HG03520 (cell line): ENCODE measurements around the gene VWA5A.
"Not testable (repeated sequence)": the region's sequence is repeated elsewhere in the genome, so short reads cannot be mapped to it uniquely, and the experiment has no call there.

Experiments
- ATAC-seq: cut with Tn5 transposase; IDR thresholded peaks from one replicate; pipeline ENCODE4 v1.9.1; 2021; ENCODE audit warnings: mild to moderate bottlenecking, moderate library complexity; ENCODE audit not compliant: unreplicated experiment

VWA5A gene

DNA sequence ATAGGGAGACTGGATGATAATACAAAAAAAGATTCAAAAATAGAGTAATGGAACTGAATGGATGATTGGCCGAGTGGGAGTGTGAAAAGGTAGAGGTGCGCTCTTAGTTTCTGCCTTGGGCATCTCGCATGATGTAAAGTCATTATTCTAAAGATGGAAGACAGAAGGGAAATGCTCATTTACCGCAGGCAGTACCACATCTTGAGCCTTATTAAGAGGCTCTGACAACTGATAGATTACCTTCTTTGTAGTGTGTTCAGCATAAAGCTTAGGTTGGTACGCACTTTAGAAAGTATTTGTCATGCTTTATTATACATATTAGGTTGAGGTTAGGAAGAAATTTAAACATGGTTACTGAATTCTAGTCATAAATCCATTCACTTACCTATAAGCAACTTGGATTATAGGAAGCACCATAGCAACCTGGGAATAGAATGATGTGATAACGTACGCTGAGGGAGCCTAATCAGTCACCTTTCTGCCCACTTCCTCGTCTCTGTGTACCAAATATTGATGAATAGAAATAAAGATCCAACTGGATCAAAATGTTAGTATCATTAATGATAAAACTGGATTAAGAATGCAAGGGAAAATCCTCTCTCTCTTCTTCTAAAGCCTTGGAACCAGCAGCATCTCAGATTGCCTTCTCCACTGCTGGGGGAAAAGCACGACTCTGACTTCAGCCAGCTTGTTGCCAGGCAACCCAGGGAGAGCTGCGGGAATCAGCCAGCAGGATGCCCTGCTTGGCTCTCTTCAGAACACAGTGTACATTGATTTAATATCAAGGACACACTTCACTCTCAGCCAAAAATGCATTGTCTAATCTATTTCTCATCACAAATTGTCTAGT is 29.0 kb upstream of the VWA5A start:
- ATAC-seq = no peak

DNA sequence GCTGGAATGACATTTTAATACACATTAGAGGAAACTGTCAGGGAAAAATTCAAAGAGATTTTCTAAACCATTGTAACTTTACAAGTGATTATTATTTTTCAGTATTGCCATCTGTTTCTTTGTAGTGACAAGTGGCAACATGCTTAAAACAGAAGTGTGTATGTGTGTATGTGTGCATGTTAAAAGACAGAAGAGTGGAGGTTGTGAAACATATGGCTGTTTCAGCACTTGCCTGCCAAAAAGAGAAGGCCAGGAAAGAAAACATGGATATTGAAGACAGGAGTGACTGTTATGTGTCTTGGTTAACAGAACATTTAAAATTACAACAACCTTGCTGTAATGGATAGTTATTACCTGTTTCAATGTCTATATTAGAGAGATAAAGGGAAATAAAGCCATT is 24.3 kb upstream of the VWA5A start:
- no peak for ATAC-seq

DNA sequence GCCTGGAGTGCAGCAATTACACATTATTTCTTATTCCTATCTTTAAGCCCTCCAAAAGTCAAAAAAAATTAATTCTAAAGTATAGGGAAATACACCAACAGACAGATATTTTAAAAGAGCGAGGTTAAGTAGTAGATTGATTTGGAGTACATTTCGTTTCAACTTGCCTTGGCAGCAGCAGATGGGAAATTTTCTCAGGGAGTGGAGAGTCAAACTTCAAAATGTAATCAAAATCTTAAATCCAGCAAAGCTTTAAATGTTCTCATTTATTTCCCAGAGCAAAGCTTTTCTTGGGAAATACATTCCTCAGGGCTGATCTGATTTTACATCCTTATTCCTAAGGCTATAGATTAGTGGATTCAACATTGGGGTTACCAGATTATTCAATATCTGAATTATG is 21.9 kb upstream of the VWA5A start:
- no peak for ATAC-seq

DNA sequence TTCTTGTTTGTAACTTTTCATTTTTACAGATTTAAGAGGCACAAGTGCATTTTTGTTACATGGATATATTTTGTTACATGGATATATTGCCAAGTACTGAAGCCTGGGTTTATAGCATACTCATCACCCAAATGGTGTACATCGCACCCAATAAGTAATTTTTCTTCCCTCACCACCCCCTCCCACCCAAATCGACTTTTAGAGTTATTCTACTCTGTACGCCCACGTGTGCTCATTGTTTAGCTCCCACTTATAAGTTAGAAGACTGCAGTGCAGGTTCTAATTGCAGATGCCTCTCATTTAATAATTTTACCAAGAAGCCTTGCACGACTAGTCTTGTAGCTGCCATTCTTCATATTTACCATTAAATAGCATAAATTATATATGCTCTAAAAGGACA is 20.5 kb upstream of the VWA5A start:
- no peak for ATAC-seq

DNA sequence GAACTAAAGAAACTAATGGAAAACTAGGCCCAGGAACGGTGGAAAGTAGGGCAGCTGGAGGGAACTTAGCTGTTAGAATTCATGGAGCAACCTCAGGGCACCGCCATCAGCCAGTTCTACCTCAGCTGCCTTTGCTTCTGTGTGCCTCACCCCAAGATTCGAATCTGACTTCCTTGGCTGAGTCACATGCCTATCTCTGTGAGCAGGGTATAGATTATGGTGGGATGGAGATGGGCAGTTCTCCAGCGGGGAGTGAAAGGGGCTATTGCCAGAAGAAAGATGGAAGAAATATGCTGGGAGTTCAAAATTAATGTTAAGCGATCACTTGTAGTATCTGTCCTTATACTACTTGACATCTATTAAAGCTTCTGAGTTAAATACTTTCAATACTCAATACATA is 18.9 kb upstream of the VWA5A start:
- no peak for ATAC-seq

DNA sequence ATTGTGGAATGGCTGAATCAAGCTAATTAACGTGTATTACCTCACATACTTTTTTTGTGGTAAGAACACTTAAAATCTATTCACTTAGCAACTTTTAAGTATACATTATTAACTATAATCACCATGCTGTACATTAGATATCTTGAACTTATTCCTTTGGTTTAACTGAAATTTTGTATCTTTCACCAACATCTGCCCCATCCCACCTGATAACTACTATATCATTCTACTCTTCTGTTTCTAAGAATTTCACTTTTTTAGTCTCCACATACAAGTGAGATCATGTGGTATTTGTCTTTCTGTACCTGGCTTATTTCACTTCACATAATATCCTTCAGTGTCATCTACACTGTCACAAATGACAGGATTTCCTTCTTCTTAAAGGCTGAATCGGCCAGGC is 17.1 kb upstream of the VWA5A start:
- ATAC-seq = no peak

DNA sequence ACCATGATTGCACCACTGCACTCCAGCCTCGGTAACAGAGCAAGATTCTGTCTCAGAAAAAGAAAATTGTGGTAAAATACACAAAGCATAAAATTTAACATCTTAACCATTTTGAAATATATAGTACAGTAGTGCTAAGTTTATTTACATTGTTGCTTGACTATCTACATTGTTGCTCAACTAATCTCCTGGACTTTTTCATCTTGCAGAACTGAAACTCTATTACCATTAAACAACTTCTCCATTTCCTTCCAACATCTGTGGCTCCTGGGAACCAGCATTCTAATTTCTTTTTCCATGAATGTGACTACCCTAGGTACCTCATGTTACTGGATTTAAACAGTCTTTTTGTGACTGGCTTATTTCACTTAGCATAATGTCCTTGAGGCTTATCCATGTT is 13.5 kb upstream of the VWA5A start:
- ATAC-seq = no peak

DNA sequence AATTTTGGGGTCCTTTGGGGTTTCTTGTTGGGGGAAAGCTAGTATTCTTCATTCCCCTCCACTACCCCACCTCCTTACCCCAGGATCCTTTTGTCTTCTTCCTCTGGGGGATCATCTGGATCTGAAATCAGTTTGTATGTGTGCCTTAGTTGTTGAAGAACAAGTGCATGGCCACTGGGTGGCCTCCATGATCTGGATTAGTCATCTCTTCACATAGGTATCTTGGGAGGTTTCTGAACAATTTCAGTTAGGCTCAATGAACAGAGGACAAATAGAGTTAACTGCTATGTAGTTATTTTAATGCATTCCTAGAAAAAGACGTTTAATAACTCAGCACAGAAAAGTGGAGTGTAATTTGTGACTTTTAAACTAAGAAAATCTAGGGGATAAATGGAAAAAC is 7.1 kb upstream of the VWA5A start:
- ATAC-seq = peak; percentile 63

DNA sequence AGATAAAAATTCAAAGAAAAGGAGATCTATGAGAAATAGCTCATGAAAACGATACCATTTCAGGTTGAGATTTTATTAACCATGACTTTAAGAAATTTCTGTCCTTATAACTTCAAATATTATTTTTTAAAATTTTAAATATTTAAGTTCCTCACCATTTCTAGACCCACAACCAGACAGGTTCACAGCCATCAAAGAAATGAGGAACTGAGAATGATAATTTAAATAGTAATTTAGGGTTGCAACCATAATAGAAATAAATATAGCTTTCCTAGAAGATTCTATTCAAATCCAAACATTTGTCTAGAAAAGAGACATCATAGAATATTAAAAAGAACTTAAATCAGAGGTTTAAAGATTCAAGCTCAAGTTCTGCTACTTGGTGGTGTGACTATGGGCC is 5.9 kb upstream of the VWA5A start:
- ATAC-seq = no peak

DNA sequence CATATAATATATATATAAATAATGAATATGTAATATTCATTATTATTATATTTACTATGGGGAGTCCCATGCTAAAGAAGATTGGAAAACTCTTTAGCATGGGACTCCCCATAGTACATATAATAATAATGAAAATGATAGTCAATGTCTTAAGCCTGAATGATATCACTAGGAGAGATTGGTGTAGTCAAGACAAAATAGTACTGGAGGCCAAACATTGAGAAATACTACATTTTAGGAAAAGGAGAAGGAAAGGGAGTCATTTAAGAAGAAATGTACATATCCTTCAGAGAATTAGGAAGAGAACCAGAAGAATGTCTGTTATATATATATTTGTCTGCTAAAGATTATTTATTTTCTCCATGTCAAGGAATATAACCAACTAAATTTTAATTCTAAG is 5.0 kb upstream of the VWA5A start:
- no peak for ATAC-seq

DNA sequence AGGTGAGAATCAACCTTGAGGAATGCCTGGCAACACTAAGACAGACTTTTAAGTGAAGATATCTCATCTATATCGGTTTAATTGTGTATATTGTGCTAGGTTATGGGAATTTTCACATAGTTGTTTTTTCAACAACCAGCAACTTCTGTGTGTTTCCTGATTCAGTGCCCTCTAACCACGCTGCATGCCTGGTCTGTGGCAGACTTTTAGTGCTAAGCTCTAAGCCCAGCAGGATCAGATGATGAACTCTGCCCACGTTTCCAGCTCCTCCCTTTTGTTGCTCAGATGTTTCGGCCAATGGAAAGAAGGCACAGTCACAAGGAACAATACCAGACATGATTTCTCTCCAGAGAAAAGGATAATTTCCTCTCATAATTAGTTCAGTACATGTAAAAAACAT is 1.4 kb upstream of the VWA5A start:
- ATAC-seq = no peak

DNA sequence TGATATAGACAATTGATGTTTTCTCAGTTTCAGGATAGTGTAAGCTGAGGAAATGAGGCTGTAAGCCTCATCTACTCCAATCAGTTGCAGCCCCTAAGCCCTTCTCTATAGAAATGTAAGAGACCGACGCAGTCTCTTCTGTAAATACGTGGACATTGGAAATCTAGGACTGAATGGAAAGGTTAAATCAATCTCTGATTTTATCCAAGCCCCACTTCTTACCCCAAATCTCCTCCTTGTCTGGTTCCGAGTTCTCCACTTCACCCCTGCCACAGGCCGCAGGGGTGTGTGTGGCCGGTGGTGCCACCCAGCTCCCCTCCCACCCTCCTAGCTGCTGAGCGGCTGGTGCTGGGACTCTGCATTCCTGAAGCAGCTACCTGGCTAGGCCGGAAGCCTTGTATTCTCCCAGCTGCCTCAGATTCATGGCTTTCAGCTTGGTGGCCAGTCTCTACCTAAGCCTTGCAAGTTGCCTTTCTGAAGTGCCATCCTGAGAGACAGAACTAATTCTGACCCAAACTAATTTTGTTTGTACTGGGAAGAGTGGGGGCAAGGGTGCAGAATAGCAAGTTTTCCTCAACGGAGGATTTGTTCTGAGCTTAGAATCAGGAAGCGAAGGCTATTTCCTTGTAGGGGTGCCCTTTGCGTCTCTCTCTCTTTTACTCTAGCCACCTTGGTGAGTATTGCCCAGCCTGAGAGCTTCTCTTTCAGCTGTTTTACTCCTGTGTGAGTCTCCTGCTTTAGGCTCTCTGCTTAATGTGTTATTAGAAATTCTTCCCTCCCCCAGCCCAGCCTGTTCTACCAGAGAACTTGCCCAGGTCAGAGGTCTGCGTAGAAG is 749 bp downstream of the VWA5A start:
- ATAC-seq = no peak

DNA sequence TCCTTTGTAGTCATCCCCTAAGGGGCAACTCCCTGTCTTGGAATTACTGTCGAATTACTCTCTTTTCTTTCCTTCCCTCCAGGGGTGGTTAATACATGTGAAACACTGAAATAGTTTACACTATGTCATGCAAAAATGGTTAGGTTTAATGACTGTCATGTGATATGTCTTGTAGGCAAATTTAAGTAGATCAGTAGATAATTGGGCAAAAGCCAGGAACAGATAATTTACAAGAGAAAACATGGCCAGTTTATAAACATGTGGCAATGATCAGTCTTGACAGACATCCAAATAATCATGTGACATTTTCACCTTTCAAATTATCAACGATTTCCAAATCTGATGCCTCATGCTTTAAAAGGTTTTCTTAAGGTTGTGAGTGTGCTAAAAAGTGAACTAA is 3.9 kb downstream of the VWA5A start:
- no peak for ATAC-seq

DNA sequence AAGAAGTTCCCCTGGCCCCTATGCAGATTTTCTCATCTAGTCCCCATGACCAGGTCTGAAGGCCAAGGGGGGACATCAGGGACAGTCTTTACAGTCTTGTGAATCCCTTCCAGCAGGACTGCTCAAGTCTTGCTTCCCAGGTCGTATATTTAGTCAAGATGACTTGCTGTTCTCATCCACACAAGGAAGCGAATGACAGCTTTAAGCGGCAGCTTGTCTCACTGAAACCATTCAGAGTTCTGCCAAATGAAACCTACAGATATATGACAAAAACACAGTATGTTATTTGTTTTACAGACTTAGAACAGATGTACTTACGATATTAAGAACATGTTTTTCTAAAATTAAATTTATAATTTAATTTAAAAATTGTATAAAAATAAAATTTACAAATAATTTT is 5.6 kb downstream of the VWA5A start:
- ATAC-seq = no peak

DNA sequence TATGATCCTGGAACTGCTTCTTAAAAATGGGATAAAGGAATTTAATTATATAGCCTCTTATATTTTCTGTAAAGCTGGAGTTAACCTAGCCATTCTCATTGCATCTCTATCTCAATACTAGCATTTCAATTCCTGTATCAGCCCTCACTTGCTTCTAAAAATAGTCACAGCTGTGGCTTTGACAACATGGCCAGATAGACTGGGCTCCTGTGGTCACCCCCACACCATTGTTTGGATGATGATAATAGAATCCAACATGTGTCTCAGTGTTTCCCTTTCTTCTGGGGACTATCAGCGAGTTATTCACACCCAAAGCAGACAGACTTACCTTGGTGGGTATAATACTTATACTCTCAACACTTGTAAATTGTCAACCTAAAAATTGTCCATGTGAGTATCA is 6.9 kb downstream of the VWA5A start:
- no peak for ATAC-seq

DNA sequence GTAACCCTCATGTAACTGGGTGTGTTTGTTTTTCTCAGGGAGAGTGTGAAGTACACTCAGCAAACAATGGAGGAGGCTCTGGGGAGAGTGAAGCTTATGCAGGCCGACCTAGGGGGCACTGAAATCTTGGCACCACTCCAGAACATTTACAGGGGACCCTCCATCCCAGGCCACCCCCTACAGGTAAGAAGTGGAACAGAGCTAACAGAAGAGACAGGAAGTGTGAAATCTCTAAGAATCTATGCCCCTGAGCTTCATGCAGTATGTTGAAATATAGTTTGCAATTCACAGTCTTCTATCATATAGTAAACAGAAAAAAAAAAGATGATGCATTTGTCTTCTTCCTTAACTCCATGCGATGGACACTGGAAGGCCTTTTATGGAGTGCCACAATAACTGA is 8.4 kb downstream of the VWA5A start:
- ATAC-seq = no peak

DNA sequence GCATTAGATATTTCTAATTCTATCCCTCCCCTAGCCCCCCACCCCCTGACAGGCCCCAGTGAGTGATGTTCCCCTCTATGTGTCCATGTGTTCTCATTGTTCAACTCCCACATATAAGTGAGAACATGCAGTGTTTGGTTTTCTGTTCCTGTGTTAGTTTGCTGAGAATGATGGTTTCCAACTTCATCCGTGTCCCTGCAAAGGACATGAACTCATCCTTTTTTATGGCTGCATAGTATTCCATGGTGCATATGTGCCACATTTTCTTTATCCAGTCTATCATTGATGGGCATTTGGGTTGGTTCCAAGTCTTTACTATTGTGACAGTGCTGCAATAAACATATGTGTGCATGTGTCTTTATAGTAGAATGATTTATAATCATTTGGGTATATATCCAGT is 11.9 kb downstream of the VWA5A start:
- not testable (repeated sequence) for ATAC-seq

DNA sequence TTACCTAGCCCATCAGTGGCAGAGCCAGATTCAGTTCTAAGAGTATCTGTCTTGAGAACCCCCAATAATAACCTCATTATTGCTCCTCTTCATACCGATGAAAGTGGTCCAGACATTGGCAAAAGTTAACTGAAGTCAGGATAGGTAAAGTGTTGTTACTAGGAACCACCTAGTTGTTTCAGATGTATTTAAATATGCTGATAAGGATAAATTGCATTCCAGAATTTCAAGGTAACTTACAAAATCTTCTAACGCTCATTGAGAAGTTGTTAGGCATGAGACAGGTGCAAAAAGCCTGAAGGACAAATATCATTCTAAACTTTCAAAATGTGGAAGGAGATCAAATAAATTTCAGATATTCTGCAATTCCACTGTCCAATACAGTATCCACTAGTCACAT is 27.8 kb downstream of the VWA5A start:
- no peak for ATAC-seq

DNA sequence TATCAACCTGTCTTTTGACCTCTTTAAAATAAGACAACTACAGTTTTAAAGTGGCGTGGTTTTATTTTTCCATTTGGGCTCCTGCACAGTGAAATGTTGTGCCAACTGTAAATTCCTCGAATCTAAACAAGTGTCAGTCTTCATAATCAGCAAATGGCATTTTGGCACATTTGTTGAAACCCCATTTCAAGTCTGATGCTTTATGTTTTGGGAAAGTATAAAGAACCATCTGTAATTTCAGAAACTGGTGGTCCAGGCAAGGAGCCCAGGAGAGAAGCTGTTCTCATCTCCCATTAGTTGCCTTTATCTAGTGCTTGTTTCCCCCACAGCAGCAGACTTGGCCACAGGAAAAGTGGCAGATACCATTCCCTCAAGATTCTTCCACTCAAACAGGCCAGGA is 32.7 kb downstream of the VWA5A start:
- no peak for ATAC-seq

DNA sequence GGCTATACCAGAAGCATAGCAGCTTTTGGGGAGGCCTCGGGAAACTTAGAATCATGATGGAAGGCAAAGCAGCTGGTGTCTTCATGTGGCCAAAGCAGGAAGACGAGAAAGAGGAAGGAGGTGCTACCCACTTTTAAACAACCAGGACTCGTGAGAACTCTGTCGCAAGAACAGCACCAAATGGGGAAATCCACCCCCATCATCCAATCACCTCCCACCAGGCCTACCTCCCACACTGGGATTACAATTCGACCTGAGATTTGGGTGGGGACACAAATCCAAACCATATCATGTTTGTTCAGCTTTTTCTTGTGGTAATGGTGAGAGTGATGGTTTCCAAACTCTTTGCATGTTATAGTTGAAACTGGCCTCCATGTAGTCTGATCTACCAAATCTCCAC is 35.4 kb downstream of the VWA5A start:
- no peak for ATAC-seq

DNA sequence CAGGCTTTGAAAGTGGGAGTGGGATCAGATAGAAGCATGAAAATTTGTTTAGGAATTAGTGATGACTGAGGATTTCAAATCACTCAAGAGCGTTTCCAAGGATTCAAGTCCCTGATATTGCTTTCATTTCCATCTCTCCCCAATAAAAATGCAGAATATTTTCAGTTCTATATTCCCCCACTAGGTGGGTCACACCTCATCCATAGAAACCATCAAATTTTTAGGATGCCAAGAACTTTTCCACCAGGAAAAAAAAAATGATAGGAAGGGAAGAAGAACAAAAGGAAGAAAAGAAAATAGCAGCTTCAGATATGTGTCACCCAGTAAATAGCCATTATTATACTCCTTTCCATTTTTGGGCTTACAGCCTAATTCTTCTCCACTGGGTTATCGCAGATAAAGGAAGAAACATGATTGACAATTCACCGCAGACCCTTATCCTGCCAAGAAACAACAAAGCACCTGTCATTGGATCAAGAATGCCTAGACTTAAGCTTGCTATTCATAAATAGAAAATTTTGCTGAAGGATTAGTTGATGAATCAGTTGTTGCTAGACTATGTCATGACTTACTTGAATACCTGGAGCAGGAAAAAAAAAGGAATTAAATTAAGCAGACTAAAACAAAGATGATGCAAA is 37.6 kb downstream of the VWA5A start:
- ATAC-seq = no peak

DNA sequence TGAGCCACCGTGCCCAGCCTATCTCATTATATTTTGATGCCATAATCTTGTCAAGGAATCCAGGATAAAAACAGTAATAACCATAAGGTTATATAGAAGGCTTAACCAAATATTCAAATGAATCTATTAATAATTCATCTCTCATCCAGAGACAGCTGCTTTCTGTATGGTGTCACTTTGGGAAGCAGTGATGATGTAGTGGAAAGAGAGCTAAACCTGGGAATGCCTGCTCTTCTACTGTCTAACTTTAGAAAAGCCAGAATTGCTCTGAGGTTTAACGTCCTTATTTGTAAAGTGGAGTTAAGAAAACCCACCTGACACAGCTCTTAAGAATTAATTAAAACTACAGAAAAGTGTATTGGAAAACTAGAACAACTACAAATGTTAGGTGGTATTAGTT is 38.6 kb downstream of the VWA5A start:
- ATAC-seq = no peak
